ENCODE data around the gene LEUTX. TPM values are rescaled to one million over a fixed set of nuclear protein-coding genes. Genes with fewer than 3 reads are reported as not detected.

LEUTX gene
- total and polyA plus RNA-seq, 4 donors: not detected

DNA sequence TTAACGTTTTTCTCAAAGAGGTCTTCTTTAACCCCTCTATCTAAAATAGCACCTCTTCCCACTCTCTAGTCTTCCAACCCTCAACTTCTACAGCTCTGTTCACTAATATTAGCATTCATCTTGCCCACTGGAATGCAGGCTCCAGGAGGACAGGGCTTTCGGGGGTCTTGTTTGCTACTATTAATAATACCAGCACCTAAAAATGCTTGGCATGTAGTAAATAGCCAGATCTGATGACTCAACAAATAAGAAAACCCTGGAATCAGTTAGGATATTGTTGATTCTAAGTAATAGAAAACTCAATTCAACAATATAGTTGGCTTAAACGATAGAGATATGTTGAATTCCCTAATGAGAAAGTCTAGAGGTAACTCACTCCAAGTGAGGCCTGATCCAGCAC lies 41.1 kb downstream of the LEUTX start:
- 93% methylated on average over 3 of the region's 3 CpGs for WGBS
- no peak overlapping the region for H3K4me3 ChIP-seq (ENCODE audit: low read depth in 1 of 3, low read length in 3 of 3)
- peaks cover 2 to 12% (median 9%) of the 10 kb centered on the region in 4 donors for H3K4me1 ChIP-seq (ENCODE audit: control insufficient read depth in 4 of 4, insufficient read depth in 4 of 4, low read length in 3 of 4)
- H3K9ac ChIP-seq (ENCODE audit: low read depth in 1 of 2, low read length in 2 of 2): no peak overlapping the region
- no peaks in the 10 kb centered on the region for H3K27me3 ChIP-seq (ENCODE audit: control insufficient read depth in 4 of 4, insufficient read depth in 4 of 4, low read length in 3 of 4)
- DNase-seq (ENCODE audit: low spot score): no peak
- no peak overlapping the region for H3K27ac ChIP-seq (ENCODE audit: low read depth in 1 of 2, low read length in 2 of 2)
- no peaks in the 10 kb centered on the region for H3K9me3 ChIP-seq (ENCODE audit: control insufficient read depth in 4 of 4, low read length in 3 of 4)
- TF ChIP-seq RXRA (IDR thresholded peaks at IDR 0.05): no peak
- TF ChIP-seq, protein P1, sequence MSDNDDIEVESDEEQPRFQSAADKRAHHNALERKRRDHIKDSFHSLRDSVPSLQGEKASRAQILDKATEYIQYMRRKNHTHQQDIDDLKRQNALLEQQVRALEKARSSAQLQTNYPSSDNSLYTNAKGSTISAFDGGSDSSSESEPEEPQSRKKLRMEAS (IDR thresholded peaks at IDR 0.05): no peak
- no peak for TF ChIP-seq FOXA2 (IDR thresholded peaks at IDR 0.05)
- TF ChIP-seq HNF4G (IDR thresholded peaks at IDR 0.05): no peak
- H3K36me3 ChIP-seq (ENCODE audit: control insufficient read depth in 4 of 4, insufficient read depth in 3 of 4, low read depth in 1 of 4, low read length in 3 of 4): peaks cover 0 to 3% (median 0%) of the 10 kb centered on the region in 4 donors

DNA sequence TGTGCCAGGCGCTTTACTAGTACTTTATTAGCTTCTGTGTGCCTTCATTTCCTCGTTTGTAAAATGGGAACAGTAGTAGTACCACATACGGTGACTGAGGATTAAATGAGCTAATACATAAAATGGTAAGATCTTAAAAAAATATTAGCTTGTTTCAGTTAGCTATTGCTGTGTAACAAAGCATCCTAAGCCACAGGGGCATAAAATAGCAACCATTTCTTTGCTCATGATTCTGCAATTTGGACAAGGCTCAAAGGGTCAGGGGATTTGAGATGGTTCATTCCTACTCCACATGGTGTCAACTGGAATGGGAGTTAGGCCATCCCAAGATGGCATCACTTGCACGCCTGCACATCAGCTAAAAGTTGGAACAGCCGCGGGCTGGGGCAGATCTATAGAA lies 42.0 kb downstream of the LEUTX start:
- H3K4me3 ChIP-seq (ENCODE audit: low read depth in 1 of 3, low read length in 3 of 3): no peak overlapping the region
- H3K36me3 ChIP-seq (ENCODE audit: control insufficient read depth in 4 of 4, insufficient read depth in 3 of 4, low read depth in 1 of 4, low read length in 3 of 4): peaks cover 0 to 3% (median under 1%) of the 10 kb centered on the region in 4 donors
- no peaks in the 10 kb centered on the region for H3K27me3 ChIP-seq (ENCODE audit: control insufficient read depth in 4 of 4, insufficient read depth in 4 of 4, low read length in 3 of 4)
- peaks cover 2 to 20% (median 15%) of the 10 kb centered on the region in 4 donors for H3K4me1 ChIP-seq (ENCODE audit: control insufficient read depth in 4 of 4, insufficient read depth in 4 of 4, low read length in 3 of 4)
- WGBS: 96% methylated on average over 6 of the region's 6 CpGs
- no peak for TF ChIP-seq TAF1 (conservative IDR thresholded peaks at IDR 0.05)
- H3K9me3 ChIP-seq (ENCODE audit: control insufficient read depth in 4 of 4, low read length in 3 of 4): no peaks in the 10 kb centered on the region
- no peak for DNase-seq (ENCODE audit: low spot score)
- no peak overlapping the region for H3K9ac ChIP-seq (ENCODE audit: low read depth in 1 of 2, low read length in 2 of 2)
- no peak overlapping the region for H3K27ac ChIP-seq (ENCODE audit: low read depth in 1 of 2, low read length in 2 of 2)

DNA sequence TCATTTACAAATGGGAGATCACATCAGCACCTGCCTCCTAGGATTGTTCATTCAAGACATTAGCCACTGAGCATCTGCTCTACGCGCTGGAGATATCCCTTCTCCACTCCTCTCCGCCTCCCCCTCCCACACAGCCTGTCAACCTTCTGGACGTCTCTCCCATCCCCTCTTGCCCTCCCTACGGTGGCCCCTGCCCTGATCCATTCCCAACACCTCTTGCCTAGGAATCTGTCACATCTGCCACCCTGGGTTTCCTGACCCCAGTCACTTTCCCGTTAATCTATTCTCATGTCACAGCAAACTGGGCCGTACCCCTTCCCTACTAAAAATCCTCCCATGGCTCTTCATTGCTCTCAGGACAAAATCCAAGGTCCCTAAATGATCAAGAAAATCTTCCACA lies 45.0 kb downstream of the LEUTX start:
- Histone ChIP-seq H3K27me3 (ENCODE audit: control insufficient read depth in 4 of 4, insufficient read depth in 4 of 4, low read length in 3 of 4) (no peaks in the 10 kb centered on the region), H3K4me3 (ENCODE audit: low read depth in 1 of 3, low read length in 3 of 3) (peak overlapping the region; percentile 56 to 94 (median 92)), H3K4me1 (ENCODE audit: control insufficient read depth in 4 of 4, insufficient read depth in 4 of 4, low read length in 3 of 4) (peaks cover 2 to 20% (median 15%) of the 10 kb centered on the region in 4 donors), H3K9ac (ENCODE audit: low read depth in 1 of 2, low read length in 2 of 2) (peak overlapping the region; percentile 64 to 73), H3K27ac (ENCODE audit: low read depth in 1 of 2, low read length in 2 of 2) (no peak overlapping the region), H3K36me3 (ENCODE audit: control insufficient read depth in 4 of 4, insufficient read depth in 3 of 4, low read depth in 1 of 4, low read length in 3 of 4) (peaks cover 0 to 24% (median 4%) of the 10 kb centered on the region in 4 donors), H3K9me3 (ENCODE audit: control insufficient read depth in 4 of 4, low read length in 3 of 4) (no peaks in the 10 kb centered on the region)
- DNase-seq (ENCODE audit: low spot score): no peak
- TF ChIP-seq GABPA (IDR thresholded peaks at IDR 0.05 in 1 of 2, conservative IDR thresholded peaks at IDR 0.05 in 1 of 2) (no peak), HNF4G (IDR thresholded peaks at IDR 0.05) (no peak), SP1 (IDR thresholded peaks at IDR 0.05) (no peak), TAF1 (conservative IDR thresholded peaks at IDR 0.05) (no peak), HNF4A (conservative IDR thresholded peaks at IDR 0.05) (no peak), EGR1 (IDR thresholded peaks at IDR 0.05; ENCODE audit: low read depth in 2 of 2) (no peak), RXRA (IDR thresholded peaks at IDR 0.05) (no peak)
- TF ChIP-seq, protein P2, sequence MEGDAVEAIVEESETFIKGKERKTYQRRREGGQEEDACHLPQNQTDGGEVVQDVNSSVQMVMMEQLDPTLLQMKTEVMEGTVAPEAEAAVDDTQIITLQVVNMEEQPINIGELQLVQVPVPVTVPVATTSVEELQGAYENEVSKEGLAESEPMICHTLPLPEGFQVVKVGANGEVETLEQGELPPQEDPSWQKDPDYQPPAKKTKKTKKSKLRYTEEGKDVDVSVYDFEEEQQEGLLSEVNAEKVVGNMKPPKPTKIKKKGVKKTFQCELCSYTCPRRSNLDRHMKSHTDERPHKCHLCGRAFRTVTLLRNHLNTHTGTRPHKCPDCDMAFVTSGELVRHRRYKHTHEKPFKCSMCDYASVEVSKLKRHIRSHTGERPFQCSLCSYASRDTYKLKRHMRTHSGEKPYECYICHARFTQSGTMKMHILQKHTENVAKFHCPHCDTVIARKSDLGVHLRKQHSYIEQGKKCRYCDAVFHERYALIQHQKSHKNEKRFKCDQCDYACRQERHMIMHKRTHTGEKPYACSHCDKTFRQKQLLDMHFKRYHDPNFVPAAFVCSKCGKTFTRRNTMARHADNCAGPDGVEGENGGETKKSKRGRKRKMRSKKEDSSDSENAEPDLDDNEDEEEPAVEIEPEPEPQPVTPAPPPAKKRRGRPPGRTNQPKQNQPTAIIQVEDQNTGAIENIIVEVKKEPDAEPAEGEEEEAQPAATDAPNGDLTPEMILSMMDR (IDR thresholded peaks at IDR 0.05; ENCODE audit: low read depth, low read length, missing input control): no peak
- TF ChIP-seq, protein P1 (IDR thresholded peaks at IDR 0.05): no peak
- TF ChIP-seq, protein P3, sequence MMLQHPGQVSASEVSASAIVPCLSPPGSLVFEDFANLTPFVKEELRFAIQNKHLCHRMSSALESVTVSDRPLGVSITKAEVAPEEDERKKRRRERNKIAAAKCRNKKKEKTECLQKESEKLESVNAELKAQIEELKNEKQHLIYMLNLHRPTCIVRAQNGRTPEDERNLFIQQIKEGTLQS (IDR thresholded peaks at IDR 0.05): no peak
- WGBS: 41% methylated on average over 7 of the region's 7 CpGs

Measured in liver (tissue), 9 donors.